Measurements from ENCODE around the gene GLIPR2.

GRCh38 chr9:36151316-36152210 lies 15.0 kb downstream of the GLIPR2 start:
- TF ChIP-seq CTCF (conservative IDR thresholded peaks at IDR 0.05) (no peak), ZFX (IDR thresholded peaks at IDR 0.05) (no peak)
